VCaP (cell line): ENCODE measurements around the gene UROC1.

ENCODE experiments used
- H3K27ac ChIP-seq: fragments of 450-650 bp; 2 replicates; pipeline ENCODE4 v1.5.1; 2017
- CTCF ChIP-seq: fragments of 450-650 bp; conservative IDR thresholded peaks from 2 replicates; pipeline ENCODE4 v1.5.1; 2017; ENCODE audit warnings: mild to moderate bottlenecking, moderate library complexity

Gene UROC1

GRCh38 chr3:126517291-126517951 lies at the start of gene UROC1:
Gene UROC1, minus strand, starts transcription at chr3:126517773. Its CDS starts 54 bp downstream, at chr3:126517719.
- H3K27ac ChIP-seq = no peak within 1 kb of the TSS
- TF ChIP-seq CTCF = no peak

GRCh38 chr3:126562737-126563276 lies 45.2 kb upstream of the UROC1 start:
- TF ChIP-seq CTCF = no peak
- H3K27ac ChIP-seq = no peak overlapping the region

GRCh38 chr3:126558336-126559071 lies 40.9 kb upstream of the UROC1 start, which contains the start of gene C3orf22:
Gene C3orf22, minus strand, starts transcription at chr3:126558932. Its CDS starts 5,542 bp downstream, at chr3:126553390.
- no peak for TF ChIP-seq CTCF
- H3K27ac ChIP-seq = no peak within 1 kb of the TSS

- no peak overlapping the region for H3K27ac ChIP-seq
- no peak for TF ChIP-seq CTCF
These were observed 40.2 kb upstream of the UROC1 start for GRCh38 chr3:126557761-126558160.

- H3K27ac ChIP-seq = no peak overlapping the region
- no peak for TF ChIP-seq CTCF
These were observed 39.8 kb upstream of the UROC1 start for GRCh38 chr3:126557415-126557745.

GRCh38 chr3:126556637-126557414 lies 39.3 kb upstream of the UROC1 start:
- H3K27ac ChIP-seq = no peak overlapping the region
- TF ChIP-seq CTCF = no peak
